ENCODE results near the gene PDP2.

- TF ChIP-seq POLR2A (IDR thresholded peaks at IDR 0.05; ENCODE audit: low read depth, low read length) (no peak), POLR2AphosphoS5 (IDR thresholded peaks at IDR 0.05; ENCODE audit: low read depth, low read length) (no peak)
Measured at GRCh38 chr16:66914541-66914940, 34.2 kb downstream of the PDP2 start.
